Measurements from ENCODE around the gene FBXO42.

FBXO42 gene

DNA sequence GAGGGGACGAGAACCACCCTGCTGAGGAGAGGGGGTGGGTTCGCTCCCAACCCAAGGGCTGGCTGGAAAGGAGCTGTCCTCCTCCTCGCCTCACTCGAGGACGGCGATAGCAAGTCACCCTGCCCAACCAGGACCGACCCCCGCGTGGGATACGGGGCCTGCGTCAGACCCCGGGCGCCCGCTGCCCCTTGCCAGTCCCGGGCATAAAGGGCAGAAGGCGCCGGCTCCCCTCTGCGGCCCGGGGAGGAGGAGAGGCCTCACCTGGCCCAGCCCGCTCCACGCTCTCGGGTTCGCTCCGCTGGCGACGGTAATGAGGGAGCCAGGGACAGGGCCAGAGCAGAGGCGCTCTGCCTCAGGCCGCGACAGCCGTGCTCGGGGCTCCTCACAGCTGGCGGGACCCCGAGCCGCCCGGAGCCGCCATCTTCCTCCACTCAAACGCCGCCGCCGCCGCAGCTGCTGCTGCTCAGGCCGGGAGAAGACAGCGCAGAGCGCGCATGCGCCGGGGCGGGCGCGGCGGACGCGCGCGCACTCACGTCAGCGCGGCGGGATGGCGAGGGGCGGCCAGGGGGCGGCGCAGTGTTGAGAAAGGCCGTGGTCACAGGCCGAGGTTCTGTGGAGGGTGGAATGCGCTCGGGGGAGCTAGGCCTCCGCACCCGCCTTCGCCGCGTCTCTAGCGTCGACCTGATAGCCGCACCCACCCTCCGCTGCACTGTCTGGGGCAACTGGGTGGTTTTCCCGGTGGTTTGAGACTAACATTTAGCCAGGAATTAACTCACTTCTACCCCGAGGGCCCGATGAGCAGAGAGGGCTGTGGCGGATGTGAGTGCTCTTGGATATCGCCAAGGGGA, at the start of gene FBXO42:
TSS of gene FBXO42 (minus strand) at position 487 of the 848 bp plus-strand sequence. CDS start 37,062 bp downstream, outside the sequence.
- DNase-seq (ENCODE audit: low read depth, low spot score) = peak; percentile 98

DNA sequence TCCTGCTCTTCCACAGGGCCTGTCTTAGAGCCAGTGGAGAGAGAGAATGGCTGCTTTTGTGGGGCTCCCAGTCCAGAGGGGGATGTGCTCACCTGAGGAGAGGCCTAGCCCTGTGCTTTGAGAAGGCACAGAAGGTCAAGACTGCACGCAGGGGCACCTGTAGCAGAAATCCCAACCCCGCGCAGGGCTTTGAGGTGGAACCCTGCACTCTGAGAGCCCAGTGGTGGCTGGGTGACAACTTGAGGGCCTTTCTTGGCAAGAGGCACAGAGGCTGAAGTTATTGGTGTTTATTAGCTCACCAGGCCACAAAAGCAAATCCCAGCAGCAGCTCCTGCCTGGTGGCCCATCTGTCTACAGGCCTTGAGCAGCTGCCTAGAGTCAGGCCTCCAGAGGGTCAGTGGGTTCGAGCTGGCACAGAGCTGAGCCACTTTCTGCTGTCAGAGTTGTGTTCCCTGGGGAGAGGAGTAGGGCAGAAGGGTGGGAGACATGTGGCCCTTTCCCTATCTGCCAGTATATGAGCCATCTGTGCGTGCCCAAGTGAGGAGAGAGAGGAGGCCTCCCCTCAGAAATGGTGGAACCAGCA, 46.2 kb upstream of the FBXO42 start:
- no peak for DNase-seq (ENCODE audit: low read depth, low spot score)

DNA sequence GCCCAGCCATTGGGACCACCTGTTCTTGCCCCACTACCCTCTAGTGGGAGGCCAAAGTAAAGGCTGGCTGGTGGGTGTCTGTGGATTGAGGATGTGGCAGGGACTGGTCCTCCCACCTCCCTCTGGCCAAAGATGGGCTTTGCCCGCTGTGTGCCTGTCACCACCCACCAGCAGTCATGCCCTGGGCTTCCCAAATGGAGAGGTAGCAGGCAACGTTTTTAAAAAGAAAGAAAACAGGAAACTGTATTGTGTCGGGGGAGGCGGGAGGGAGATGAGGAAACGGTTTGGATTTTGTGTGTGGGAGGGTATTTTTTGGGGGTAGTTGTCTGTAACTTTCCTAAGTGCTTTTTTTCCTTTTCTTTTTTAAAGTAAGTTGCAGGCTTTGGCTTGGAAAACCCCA, 44.8 kb upstream of the FBXO42 start:
- no peak for DNase-seq (ENCODE audit: low read depth, low spot score)

DNA sequence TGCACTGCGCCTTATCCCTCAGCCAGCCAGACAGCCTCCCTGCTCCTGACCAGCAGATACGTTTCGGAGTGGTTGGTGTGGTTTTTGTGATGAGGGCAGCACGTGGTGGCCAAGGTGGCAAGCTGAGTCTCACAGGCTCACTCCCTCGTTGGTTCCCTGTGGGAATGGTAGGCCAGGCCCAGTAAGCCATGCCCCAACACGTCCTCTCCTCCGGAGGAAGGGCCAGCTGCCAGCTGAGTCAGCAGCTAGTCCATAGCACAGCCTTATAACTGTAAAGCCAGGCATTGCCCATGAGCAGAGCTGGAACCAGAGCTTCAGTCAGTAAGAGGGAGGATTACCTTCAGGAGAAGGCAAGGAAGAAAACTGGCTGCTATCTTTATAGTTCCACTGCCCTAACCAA, 44.3 kb upstream of the FBXO42 start:
- DNase-seq (ENCODE audit: low read depth, low spot score) = no peak

DNA sequence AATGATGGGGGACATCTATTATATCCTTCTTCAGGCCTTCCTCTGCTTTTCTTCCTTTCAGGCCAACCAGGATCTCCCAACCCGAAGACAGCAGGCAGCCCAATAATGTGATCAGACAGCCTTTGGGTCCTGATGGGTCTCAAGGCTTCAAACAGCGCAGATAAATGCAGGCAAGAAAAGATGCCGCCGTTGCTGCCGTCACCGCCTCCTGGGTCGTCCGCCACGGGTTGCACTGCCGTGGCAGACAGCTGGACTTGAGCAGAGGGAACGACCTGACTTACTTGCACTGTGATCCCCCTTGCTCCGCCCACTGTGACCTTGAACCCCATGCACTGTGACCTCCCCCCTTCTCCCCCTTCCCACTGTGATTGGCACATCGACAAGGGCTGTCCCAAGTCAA, 42.7 kb upstream of the FBXO42 start:
- DNase-seq (ENCODE audit: low read depth, low spot score) = no peak

DNA sequence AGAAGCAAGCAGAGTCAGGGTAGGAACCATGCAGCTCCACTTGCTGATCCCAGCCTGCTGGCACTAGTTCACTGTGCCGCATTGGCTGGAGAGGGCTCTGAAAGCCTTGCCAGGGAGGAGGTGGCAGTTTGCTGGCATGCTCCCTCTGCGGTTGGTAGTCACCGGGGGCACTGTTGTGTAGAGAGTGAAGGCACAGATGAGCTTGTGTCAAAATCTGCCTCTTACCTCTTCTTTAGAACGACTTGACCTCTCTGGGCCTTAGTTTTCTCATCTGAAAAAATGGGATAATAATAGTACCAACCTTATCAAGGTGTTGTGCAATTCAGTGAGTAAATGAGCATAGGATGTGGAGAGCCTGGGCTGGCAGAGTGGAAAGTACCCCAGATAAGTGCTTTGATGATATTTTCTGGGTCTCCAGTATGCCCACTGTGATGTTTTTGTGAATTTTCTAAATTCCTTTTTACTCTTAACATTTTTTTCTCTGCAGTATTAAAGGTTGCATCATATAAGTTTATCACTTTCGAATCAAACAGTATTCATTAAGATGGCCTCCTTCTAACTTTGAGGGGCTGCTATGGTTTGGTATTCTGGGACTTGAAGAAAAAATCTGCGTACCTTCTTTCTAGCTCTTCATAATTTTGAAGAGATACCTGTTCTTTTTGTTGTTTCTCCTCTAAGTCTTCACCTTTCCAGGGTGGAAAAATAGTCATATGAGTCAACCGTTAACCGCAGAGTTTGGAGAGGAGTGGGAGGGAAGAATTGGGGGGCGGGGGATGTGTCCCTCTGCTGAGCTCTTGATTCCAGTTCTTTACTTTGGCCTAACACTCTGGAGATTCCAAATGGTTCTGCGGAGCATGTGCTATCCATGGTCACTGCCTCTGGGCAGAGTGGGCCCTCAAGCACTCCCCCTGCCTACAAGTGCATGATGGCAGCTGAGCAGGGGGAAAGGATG, 41.6 kb upstream of the FBXO42 start:
- DNase-seq (ENCODE audit: low read depth, low spot score) = no peak

DNA sequence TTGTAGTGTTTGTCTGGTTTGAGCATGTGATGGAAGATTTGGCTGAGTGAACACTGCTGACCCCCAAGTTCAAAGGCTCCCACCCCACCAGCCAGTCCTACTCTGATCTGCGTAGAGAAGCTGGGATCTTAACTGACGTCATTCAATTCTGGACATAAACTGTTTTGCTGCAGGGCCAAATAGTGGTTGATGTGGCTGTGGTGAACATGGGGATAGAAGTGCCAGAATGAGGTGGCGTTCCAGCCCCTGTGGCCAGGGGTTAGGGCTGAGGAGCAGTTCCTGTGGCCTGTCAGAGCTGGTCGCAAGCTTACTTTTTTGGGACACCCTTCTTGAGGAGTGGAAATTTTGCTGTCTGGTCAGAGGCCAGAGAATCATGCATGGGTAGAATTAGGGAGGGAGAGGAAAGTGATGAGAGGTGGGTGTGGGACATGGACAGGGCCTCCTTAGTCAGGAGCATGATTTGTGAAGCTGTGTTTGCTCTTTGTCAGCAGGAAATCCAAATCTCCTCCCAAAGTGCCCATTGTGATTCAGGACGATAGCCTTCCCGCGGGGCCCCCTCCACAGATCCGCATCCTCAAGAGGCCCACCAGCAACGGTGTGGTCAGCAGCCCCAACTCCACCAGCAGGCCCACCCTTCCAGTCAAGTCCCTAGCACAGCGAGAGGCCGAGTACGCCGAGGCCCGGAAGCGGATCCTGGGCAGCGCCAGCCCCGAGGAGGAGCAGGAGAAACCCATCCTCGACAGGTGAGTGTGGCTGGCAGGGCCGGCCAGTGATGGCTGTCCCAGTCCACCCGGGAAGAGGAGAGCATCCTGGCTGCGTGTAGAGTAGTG, 40.7 kb upstream of the FBXO42 start:
- DNase-seq (ENCODE audit: low read depth, low spot score) = no peak

DNA sequence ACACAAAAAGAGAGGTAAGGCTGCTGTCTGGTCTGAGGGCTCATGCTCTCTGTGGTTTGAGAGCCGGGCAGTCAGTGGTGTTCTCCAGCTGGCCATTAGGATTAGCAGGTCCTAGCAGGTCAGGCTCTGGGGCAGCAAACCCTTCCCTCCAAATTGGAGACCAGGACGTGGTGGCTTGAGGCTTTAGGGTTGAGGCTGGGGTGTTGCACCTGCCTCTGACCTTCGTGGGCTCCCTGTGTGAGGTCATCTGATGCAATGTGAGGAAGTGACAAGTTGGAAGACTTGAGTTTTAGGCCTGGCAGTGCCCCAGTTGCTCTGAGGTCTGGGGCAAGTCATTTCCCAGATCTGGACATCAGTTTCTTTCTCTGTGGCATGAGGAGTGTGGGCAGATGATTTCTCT, 39.1 kb upstream of the FBXO42 start:
- no peak for DNase-seq (ENCODE audit: low read depth, low spot score)

DNA sequence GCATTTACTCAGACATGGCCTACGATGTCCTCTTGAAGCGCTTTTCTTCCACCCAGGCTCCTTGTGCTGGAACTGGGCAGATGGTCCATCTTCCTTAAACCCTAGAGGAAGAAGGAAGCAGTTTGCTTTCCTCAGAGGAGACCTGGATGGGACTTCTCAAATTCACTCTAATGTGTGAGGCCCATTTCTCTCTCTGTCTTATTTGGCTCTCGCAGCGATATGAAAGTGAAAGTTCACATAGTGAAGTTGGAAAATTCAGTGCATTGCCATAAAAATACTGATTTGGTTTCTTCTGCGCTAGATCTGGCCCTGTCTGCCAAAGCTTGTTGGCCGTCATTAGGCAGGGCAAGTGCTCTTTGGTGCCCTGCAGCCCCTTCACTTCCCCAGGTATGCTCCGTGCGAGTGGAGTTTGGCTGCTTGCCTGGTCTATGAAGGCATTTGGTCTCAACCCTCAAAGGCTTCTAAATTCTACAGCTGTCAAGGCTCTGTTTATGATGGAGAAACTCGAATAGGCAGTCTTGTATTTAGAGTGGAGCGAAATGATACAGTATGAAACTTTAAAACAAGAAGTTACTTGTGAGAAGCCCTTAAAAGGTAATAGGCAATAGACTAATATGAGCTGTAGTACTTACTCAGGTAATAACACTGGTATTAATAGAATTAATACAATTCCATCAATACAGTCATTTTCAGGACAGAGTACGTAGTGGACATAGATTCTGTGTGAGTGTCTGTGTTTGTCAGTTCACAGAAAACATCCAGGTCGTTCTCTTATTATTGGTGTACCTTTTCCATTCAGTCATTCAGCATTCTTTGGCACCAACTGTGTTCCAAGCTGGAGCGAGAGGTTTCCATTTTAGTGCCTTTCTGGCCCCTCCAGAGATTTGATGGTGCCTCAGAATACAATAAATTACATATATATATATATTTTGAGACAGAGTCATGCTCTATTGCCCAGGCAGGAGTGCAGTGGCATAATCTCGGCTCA, 35.2 kb upstream of the FBXO42 start:
- DNase-seq (ENCODE audit: low read depth, low spot score) = no peak

DNA sequence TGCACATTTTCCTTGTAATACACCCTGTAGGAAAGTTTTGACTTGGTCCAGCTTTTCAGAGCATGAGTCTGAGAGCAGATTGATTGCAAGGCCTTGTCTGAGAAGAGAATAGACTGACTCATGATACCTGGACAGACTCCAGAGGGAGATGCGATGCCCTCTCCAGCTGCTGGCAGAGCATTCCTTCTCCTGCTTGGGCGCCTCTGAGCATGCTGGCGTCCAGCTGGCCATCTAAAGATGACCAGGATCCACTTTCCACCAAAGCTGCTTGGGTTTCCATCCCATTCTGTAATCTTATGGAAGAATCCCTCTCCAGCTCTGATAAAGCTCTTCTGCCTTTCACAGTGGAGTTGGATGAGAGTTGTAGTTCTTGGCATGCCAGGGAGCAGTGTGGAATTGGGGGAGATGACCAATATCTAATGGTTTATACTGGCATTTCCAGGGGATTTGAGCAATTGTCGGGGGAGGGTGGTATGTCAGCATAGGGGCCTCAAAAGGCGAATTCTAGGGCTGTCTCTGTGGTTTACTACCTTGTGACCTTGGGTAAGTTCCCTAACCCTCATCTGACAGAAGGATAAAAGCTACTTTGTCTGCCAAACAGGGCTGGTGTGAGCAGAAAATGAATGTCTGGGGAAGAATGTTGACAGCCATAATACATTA, 34.3 kb upstream of the FBXO42 start:
- no peak for DNase-seq (ENCODE audit: low read depth, low spot score)

DNA sequence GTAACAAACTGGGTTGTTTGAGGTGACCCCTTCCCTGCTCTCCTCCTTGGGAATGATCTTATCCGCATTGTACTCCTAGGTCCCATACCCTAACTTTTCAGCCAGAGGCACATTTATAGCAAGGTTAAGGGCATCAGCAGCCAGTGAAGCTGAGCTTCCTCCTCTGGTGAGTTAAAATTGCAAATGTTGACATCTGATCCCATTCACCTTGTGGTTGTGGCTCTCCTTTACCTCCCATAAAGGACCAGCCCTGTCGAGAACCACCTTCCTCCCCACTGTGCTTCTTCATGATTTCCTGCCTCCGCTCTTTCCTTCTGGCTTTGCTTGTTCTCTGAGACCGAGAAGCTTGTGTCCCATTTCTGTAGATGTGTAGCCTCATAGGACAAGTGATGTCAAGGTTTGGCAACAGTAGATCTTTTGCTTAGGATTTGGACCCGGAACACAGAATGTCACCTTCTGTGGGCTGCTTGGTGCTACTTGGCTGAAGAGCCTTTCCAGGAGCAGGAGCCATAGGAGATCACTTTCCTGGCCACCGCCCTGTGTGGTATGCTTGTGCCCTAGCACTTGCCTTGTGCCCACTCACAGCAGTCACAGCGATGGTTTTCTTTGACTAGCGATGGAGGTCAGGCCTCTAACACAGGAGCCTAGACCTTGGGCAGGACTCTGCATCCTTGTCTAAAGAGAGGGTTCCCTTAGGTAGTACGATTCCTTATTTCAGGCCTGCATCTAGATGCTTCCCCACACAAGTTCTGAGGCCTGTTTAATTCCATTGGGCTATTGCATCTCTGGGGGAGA, 33.6 kb upstream of the FBXO42 start:
- DNase-seq (ENCODE audit: low read depth, low spot score) = no peak

DNA sequence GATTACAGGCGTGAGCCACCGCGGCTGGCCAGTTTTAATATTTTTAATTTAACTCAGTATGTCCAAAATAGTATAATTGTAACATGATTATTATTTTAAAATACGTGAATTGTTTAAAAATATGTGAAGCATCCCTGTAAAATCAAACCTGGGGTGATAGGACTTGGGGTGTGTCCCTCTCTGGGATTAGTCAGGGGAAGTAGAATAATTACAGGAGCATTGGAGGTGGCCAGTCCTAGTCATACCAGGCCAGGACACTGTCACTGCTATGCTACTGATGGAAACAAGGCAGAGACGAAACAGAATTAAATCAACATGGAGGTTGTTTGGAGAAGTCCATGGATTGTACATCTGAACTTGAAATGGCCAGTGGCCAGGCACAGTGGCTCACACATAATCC, 31.6 kb upstream of the FBXO42 start:
- no peak for DNase-seq (ENCODE audit: low read depth, low spot score)

DNA sequence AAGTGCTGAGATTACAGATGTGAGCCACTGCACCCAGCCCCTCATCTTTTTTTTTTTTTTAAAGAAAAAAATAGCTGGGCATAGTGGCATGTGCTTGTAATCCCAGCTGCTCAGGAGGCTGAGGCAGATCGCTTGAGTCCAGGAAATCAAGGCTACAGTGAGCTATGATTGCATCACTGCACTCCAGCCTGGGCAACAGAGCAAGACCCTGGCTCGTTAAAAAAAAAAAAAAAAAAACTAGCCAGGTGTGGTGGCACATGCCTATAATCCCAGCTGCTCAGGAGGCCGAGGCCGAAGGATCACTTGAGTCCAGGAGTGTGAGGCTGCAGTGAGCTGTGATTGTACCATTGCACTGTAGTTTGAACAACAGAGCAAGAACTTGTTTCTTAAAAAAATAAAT, 28.6 kb upstream of the FBXO42 start:
- DNase-seq (ENCODE audit: low read depth, low spot score) = no peak

DNA sequence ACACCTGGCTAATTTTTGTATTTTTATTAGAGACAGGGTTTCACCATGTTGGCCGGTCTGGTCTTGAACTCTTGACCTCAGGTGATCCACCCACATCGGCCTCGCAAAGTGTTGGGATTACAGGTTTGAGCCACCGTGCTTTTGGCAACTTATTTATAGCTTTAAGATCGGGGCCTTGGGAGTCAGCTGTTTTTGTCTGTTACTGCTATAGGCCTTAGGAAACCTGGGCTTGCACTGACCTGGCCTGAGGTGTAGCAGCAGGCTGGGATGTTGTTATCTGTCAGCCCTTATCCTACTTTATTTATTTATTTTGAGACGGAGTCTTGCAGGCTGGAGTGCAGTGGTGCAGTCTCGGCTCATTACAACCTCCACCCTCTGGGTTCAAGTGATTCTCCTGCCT, 26.2 kb upstream of the FBXO42 start:
- no peak for DNase-seq (ENCODE audit: low read depth, low spot score)

DNA sequence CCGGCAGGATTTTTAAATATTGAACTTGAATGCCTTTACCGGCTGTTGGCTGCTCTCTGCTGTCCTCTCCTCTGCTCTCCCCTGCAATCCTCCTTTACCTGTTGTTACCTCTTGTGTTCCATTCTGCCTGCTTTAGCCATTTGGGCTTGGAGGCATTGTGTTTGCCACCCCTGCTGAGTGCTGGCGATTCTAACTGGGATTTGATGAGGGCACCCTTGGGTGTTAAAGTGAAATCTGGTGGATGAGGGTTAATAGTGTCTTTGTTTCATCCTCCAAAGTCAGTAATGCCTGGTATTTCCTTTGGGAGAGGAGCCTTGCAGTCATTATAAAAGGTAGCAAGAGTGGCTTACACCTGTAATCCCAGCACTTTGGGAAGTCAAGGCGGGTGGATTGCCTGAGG, 24.7 kb upstream of the FBXO42 start:
- no peak for DNase-seq (ENCODE audit: low read depth, low spot score)

DNA sequence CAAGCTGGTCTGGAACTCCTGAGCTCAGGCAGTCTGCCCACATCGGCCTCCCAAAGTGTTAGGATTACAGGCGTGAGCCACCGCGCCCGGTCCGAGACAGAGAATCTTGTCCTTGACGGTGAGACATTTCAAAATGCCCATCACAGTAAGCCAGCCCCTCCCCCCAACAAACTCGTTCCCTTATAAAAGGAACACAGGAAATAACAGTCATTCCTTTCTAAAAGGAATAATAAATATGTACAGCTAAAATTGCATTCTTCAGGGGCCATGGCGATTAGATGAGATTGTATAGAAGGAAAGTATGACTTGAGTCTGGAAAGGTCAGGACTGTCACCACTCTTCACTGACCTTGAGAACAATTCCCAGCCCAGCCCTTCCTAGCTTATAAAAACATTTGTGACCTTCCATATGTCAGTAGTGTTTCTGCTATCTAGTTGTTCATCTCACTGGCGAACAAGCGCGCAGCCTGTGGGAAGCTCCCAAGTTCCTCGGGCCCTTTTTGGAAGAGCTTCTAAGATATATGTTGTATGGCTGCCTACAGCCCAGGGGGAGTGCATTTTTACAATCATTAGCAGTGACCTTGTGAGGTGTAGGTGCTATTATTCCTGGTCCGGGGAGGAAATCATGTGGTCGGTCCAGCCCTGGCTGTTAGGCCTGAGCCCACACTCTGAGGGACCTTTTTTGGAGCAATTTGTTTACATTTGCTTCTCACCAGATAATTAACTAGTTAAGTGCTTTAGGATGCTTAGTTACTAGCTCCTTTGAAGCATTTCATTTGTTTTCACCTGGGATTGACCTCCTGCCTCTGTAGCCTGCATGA, 23.5 kb upstream of the FBXO42 start:
- DNase-seq (ENCODE audit: low read depth, low spot score) = no peak

DNA sequence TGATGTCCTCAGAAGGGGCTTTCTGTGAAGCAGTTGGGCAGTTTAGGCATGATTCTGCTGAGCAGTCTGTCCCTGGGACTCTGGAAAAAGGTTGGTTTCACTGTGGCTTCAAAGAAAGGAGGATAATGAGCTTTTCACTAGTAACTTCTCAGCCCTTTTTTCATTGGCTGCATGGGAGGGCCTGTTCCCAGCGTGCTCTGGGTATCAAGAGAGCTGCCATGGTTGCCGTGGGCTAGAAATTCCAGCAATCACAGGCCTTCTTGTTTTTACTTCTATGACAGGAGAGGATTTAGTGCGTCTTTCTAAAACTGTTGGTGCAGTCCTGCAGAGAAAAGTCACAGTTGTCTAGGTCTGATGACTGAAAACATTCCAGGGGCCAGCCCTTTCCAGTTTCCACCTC, 22.0 kb upstream of the FBXO42 start:
- DNase-seq (ENCODE audit: low read depth, low spot score) = peak; percentile 50

Data from ELF-1 (cell line).